Measurements from ENCODE around the gene PFKFB2.

PFKFB2 gene

GRCh38 chr1:207025146-207025880 lies 27.8 kb upstream of the PFKFB2 start:
- H3K27ac ChIP-seq (ENCODE audit: low read depth, low read length): no peak overlapping the region

GRCh38 chr1:207026104-207026534 lies 27.0 kb upstream of the PFKFB2 start:
- Histone ChIP-seq H3K36me3 (ENCODE audit: control insufficient read depth, low read length) (no peaks in the 10 kb centered on the region), H3K9me3 (ENCODE audit: control insufficient read depth, insufficient read depth, low read length) (no peaks in the 10 kb centered on the region), H3K9me2 (replicated peaks; ENCODE audit: control insufficient read depth, low read length) (no peaks in the 10 kb centered on the region), H3K4me3 (ENCODE audit: low read length) (no peak overlapping the region), H3K27ac (ENCODE audit: low read depth, low read length) (no peak overlapping the region), H4K20me1 (ENCODE audit: control insufficient read depth, insufficient read depth, low read depth, low read length) (no peaks in the 10 kb centered on the region), H3K27me3 (ENCODE audit: control insufficient read depth, low read length) (peaks cover 38% of the 10 kb centered on the region), H3K4me2 (ENCODE audit: low read length) (no peak overlapping the region), H3K4me1 (ENCODE audit: control insufficient read depth, low read length) (no peaks in the 10 kb centered on the region), H3K79me2 (ENCODE audit: control insufficient read depth, low read length) (no peaks in the 10 kb centered on the region), H3F3A (ENCODE audit: control insufficient read depth, insufficient read depth) (no peaks in the 10 kb centered on the region)
- TF ChIP-seq CTCF (IDR thresholded peaks at IDR 0.05; ENCODE audit: low read depth, low read length, poor library complexity, severe bottlenecking): no peak

More at GRCh38 chr1:207025146-207025880, 27.8 kb upstream of the PFKFB2 start:
- Histone ChIP-seq H3F3A (ENCODE audit: control insufficient read depth, insufficient read depth) (no peaks in the 10 kb centered on the region), H3K4me1 (ENCODE audit: control insufficient read depth, low read length) (no peaks in the 10 kb centered on the region), H4K20me1 (ENCODE audit: control insufficient read depth, insufficient read depth, low read depth, low read length) (no peaks in the 10 kb centered on the region), H3K27me3 (ENCODE audit: control insufficient read depth, low read length) (peaks cover 33% of the 10 kb centered on the region), H3K36me3 (ENCODE audit: control insufficient read depth, low read length) (no peaks in the 10 kb centered on the region), H3K79me2 (ENCODE audit: control insufficient read depth, low read length) (no peaks in the 10 kb centered on the region), H3K9me2 (replicated peaks; ENCODE audit: control insufficient read depth, low read length) (no peaks in the 10 kb centered on the region), H3K9me3 (ENCODE audit: control insufficient read depth, insufficient read depth, low read length) (no peaks in the 10 kb centered on the region), H3K4me3 (ENCODE audit: low read length) (no peak overlapping the region), H3K4me2 (ENCODE audit: low read length) (no peak overlapping the region)
- TF ChIP-seq EZH2phosphoT487 (IDR thresholded peaks at IDR 0.05; ENCODE audit: borderline replicate concordance, low read length): no peak
- TF ChIP-seq CTCF (IDR thresholded peaks at IDR 0.05; ENCODE audit: low read depth, low read length, poor library complexity, severe bottlenecking): no peak

GRCh38 chr1:207027206-207027777 lies 25.8 kb upstream of the PFKFB2 start:
- Histone ChIP-seq H4K20me1 (ENCODE audit: control insufficient read depth, insufficient read depth, low read depth, low read length) (no peaks in the 10 kb centered on the region), H3K4me2 (ENCODE audit: low read length) (no peak overlapping the region), H3K9me3 (ENCODE audit: control insufficient read depth, insufficient read depth, low read length) (no peaks in the 10 kb centered on the region), H3K4me3 (ENCODE audit: low read length) (no peak overlapping the region), H3K36me3 (ENCODE audit: control insufficient read depth, low read length) (no peaks in the 10 kb centered on the region), H3K4me1 (ENCODE audit: control insufficient read depth, low read length) (no peaks in the 10 kb centered on the region), H3K27ac (ENCODE audit: low read depth, low read length) (no peak overlapping the region), H3K79me2 (ENCODE audit: control insufficient read depth, low read length) (no peaks in the 10 kb centered on the region), H3K9me2 (replicated peaks; ENCODE audit: control insufficient read depth, low read length) (no peaks in the 10 kb centered on the region), H3K27me3 (ENCODE audit: control insufficient read depth, low read length) (peaks cover 43% of the 10 kb centered on the region), H3F3A (ENCODE audit: control insufficient read depth, insufficient read depth) (no peaks in the 10 kb centered on the region)
- TF ChIP-seq EZH2phosphoT487 (IDR thresholded peaks at IDR 0.05; ENCODE audit: borderline replicate concordance, low read length) (no peak), CTCF (IDR thresholded peaks at IDR 0.05; ENCODE audit: low read depth, low read length, poor library complexity, severe bottlenecking) (no peak)

Measured in DOHH2 (cell line).